DMS79 treated with DMSO at 0.1 percent for 48 hours (cell line): ENCODE data around the gene TDRKH.
A peak's percentile ranks its signal among the peaks of the same experiment; 100 is the strongest.
"Not testable (repeated sequence)": the region's sequence is repeated elsewhere in the genome, so short reads cannot be mapped to it uniquely, and the experiment has no call there.

Source experiments
- DNase-seq: peaks from one replicate; lab custom pipeline; 2025; lab: John Stamatoyannopoulos, UW

TDRKH gene

DNA sequence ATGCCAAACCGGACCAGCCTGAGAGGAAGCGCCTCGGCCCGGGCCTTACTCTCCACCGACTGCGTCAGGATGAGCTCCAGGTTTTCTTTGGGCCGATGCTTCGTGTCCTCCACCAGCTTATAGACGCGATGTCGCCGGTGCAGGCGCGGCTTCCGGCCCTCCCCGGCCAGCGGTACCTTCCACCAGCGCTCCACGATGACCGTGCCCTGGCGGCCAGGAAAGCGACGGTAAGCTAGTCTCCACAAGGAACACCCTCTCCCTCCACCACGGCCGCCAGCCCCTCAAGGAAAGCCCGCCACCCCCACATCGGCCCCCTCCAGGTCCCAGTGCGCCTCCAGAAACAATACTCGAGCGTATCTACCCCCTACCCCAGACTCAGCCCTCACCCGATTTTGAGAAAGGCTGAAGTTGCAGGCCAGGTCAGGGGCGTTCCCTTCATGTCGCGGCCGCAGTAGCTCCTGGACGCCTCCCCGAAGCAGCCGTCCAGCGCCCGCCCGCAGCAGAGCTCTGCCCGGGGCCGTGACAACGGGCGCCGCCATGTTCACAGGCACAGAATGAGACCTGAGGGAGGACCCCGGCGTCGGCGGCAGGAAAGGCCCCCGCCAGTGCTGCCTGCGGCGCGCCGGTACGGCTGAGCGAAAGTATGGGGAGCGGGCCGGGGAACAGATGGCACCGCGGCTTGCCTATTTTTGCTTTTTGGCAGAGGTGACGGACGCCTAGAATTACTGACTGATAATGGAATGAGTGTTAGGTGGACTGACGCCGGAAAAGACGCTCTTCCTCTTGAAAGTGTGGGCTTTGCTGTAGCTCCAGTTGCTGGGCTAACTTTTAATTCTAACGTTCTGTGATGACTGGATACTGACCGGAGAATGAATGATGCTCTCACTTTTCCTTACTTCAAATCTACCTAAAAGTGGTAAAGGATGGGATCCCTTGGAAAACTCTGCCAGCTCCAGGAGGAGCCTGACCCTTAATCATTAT is 27.1 kb downstream of the TDRKH start, which contains the start of gene MRPL9:
Gene MRPL9, minus strand, starts transcription at position 556 of the 981 bp plus-strand sequence. Its CDS starts 17 bp downstream, at position 539.
- DNase-seq, result peak; percentile 73

- no peak for DNase-seq
Observed at GRCh38 chr1:151760597-151761385, 29.5 kb downstream of the TDRKH start.

- DNase-seq, result no peak
Observed at GRCh38 chr1:151759241-151759640, 31.1 kb downstream of the TDRKH start.

- DNase-seq, result no peak
Observed at GRCh38 chr1:151756291-151756690, 34.0 kb downstream of the TDRKH start.

- DNase-seq, result no peak
Observed at GRCh38 chr1:151741516-151741915, 48.8 kb downstream of the TDRKH start.

- no peak for DNase-seq
Observed at GRCh38 chr1:151739590-151740355, 50.5 kb downstream of the TDRKH start.

GRCh38 chr1:151737479-151737878 is 52.8 kb downstream of the TDRKH start:
- no peak for DNase-seq

DNA sequence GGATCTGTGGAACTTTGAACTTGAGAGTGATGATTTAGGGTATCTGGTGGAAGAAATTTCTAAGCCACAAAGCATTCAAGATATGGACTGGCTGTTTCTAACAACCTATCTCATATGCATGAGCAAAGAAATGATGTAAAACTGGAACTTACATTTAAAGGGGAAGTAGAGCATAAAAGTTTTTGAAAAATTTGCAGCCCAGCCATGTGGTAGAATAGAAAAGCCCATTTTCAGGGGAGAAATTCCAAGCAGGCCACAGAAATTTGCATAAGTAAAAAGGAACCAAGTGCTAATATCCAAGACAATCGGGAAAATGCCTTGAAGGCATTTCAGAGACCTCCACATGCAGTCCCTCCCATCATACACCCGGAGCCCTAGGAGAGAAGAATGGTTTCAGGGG is 53.3 kb downstream of the TDRKH start:
- no peak for DNase-seq

DNA sequence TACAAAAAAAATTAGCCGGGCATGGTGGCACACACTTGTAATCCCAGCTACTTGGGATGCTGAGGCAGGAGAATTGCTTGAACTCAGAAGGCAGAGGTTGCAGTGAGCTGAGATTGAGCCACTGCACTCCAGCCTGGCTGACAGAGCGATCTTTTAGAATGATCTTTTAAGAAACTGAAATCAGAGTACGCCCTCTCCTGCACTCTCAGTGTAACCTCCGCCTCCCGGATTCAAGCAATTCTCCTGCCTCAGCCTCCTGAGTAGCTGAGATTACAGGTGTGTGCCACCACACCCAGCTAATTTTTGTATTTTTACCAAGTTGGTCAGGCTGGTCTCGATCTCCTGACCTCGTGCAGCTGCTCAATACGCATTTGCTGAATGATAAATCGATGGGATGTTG is 56.3 kb downstream of the TDRKH start:
- not testable (repeated sequence) for DNase-seq

DNA sequence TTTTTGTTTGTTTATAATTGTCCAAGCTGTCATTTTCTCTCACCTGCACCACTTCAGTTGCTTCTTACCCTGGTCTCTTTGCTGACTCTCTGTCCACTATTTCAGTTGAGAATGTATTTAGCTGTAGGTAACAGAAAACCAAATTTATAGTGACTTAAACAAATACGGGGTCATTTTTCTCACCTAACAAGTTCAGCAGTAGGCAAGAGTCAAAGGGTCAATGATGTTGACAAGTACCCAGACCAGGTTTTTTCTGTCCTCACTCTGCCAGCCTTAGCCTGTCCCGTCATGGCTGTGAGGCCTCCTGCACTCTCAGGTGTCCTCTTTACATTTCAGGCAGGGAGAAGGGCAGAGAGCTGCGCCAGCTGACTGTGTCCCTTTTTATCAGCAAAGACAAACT is 57.2 kb downstream of the TDRKH start:
- no peak for DNase-seq

DNA sequence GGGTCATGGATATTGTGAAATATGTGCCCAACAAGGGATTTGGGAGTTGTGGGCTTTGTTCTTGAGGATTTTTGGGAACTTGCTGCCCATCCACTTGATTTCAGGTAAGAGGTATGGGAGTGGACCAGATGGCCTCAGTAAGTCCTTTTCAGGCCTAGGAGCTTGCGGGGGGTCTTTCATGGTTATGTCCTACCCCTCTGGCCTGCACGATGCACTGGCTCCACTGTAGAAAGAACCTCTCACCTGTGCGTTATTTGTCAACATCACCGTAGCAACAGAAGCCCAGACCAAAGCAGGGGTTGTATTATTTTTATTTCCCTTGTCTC is 60.4 kb downstream of the TDRKH start:
- DNase-seq, result no peak

- no peak for DNase-seq
Observed at GRCh38 chr1:151729157-151729965, 60.9 kb downstream of the TDRKH start.

GRCh38 chr1:151728151-151729054 is 61.9 kb downstream of the TDRKH start:
- no peak for DNase-seq

DNA sequence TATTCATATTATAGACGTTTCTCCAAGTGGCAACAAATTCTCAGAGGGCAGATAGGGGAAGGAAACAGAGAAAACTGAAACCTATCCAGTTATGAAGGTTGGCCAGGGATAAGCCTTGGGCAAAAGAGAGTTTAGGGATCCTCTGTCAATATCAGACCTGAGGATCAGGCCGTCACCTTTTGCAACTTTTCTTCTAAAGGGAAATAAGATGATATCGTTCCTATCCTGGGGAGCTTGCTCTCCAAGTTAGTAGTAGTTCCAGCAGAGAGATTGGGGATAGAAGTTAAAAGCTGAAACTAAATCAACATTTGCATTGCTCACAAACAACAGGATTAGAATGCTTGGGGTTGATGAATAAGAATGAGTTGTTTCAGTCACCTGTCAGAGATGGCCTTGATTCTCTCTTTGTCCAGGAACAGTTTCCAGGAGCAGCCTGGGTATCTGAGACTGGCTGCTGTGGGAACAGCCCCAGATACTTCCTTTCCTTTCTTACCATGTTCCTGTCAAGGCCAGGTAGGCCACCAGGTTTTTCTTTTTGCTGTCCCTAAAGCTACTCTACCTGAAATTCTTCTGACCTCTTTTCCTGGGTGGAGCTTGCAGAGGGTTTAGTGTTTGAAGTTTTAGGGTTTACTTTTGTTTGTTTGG is 66.5 kb downstream of the TDRKH start:
- DNase-seq, result no peak
